Germinal center (tissue), 1 donor: ENCODE results near the gene FOS.

Experiments used
- DNase-seq: peaks from one replicate; pipeline ENCODE4 v3.0.0; 2012; ENCODE audit warnings: mixed read lengths, low spot score

FOS gene

GRCh38 chr14:75318353-75318752 lies 39.7 kb downstream of the FOS start:
- DNase-seq: no peak

- DNase-seq: no peak
Observed at GRCh38 chr14:75319021-75319420, 40.4 kb downstream of the FOS start.

GRCh38 chr14:75320196-75320595 lies 41.6 kb downstream of the FOS start:
- DNase-seq: no peak

GRCh38 chr14:75322746-75323145 lies 44.1 kb downstream of the FOS start:
- DNase-seq: no peak

GRCh38 chr14:75323571-75323970 lies 44.9 kb downstream of the FOS start:
- DNase-seq: no peak

- no peak for DNase-seq
Observed at GRCh38 chr14:75328558-75329155, 50.0 kb downstream of the FOS start.

- DNase-seq: no peak
Observed at GRCh38 chr14:75329369-75329768, 50.7 kb downstream of the FOS start.

GRCh38 chr14:75331471-75331870 lies 52.8 kb downstream of the FOS start:
- DNase-seq: no peak
